ENCODE data around the gene ITGB4. TPM values are rescaled to one million over a fixed set of nuclear protein-coding genes. Genes with fewer than 3 reads are reported as not detected.
A peak's percentile ranks its signal among the peaks of the same experiment; 100 is the strongest.

Gene ITGB4
- total RNA-seq, 1 experiment from 2014 or later: 568 TPM

DNA sequence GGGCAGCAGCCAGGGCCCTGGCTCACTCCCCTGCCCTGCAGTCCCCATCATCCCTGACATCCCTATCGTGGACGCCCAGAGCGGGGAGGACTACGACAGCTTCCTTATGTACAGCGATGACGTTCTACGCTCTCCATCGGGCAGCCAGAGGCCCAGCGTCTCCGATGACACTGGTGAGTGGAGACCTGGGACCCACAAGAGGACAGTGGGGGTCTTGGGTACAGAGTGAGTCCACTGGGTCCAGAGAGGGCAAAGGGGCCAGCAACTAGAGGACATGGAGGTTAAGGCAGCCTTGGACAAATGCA is 31.1 kb downstream of the ITGB4 start:
- no peaks in the 10 kb centered on the region for H3K9me3 ChIP-seq (ENCODE audit: control insufficient read depth in 1 of 2, insufficient read depth in 1 of 2, low read depth in 1 of 2, low read length in 2 of 2)
- BruUV-seq (replicated peaks): no TSS peak
- TF ChIP-seq ZFX (IDR thresholded peaks at IDR 0.05) (no peak), POLR2AphosphoS5 (IDR thresholded peaks at IDR 0.05; ENCODE audit: low read depth, low read length) (peak; percentile 14; the same call in 1 of the 2 replicates)
- TF ChIP-seq, protein P1, sequence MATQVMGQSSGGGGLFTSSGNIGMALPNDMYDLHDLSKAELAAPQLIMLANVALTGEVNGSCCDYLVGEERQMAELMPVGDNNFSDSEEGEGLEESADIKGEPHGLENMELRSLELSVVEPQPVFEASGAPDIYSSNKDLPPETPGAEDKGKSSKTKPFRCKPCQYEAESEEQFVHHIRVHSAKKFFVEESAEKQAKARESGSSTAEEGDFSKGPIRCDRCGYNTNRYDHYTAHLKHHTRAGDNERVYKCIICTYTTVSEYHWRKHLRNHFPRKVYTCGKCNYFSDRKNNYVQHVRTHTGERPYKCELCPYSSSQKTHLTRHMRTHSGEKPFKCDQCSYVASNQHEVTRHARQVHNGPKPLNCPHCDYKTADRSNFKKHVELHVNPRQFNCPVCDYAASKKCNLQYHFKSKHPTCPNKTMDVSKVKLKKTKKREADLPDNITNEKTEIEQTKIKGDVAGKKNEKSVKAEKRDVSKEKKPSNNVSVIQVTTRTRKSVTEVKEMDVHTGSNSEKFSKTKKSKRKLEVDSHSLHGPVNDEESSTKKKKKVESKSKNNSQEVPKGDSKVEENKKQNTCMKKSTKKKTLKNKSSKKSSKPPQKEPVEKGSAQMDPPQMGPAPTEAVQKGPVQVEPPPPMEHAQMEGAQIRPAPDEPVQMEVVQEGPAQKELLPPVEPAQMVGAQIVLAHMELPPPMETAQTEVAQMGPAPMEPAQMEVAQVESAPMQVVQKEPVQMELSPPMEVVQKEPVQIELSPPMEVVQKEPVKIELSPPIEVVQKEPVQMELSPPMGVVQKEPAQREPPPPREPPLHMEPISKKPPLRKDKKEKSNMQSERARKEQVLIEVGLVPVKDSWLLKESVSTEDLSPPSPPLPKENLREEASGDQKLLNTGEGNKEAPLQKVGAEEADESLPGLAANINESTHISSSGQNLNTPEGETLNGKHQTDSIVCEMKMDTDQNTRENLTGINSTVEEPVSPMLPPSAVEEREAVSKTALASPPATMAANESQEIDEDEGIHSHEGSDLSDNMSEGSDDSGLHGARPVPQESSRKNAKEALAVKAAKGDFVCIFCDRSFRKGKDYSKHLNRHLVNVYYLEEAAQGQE (IDR thresholded peaks at IDR 0.05; ENCODE audit: low read depth): no peak
- TF ChIP-seq, protein P2, sequence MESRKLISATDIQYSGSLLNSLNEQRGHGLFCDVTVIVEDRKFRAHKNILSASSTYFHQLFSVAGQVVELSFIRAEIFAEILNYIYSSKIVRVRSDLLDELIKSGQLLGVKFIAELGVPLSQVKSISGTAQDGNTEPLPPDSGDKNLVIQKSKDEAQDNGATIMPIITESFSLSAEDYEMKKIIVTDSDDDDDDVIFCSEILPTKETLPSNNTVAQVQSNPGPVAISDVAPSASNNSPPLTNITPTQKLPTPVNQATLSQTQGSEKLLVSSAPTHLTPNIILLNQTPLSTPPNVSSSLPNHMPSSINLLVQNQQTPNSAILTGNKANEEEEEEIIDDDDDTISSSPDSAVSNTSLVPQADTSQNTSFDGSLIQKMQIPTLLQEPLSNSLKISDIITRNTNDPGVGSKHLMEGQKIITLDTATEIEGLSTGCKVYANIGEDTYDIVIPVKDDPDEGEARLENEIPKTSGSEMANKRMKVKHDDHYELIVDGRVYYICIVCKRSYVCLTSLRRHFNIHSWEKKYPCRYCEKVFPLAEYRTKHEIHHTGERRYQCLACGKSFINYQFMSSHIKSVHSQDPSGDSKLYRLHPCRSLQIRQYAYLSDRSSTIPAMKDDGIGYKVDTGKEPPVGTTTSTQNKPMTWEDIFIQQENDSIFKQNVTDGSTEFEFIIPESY (IDR thresholded peaks at IDR 0.05; ENCODE audit: extremely low read depth, insufficient replicate concordance, low read length): no peak
- no peak overlapping the region for H2AFZ ChIP-seq (ENCODE audit: low read depth, low read length, poor library complexity, severe bottlenecking)
- H3K9ac ChIP-seq (ENCODE audit: low read length): no peak overlapping the region
- ChIA-PET RAD21 (ENCODE audit: low non-redundant PET in 1 of 2, low total read pairs in 2 of 2, uncharacterized antibody in 2 of 2, unreplicated experiment in 2 of 2) (no interaction called here), CTCF (interaction anchor here (1.5 to 1.8 kb wide), 2 partner anchors 14 to 73 kb away, joined by 3 to 4 read pairs; no protein-coding TSS in a partner anchor), POLR2A (no interaction called here)
- H3K4me3 ChIP-seq (replicated peaks in 1 of 2; ENCODE audit: low read depth in 1 of 2, low read length in 2 of 2): no peak overlapping the region
- intact Hi-C loops (cut with micrococcal nuclease): loop anchor here (10.0 kb wide), 1 partner anchor 328 kb away; no protein-coding TSS in a partner anchor
- no peak for DNase-seq (ENCODE audit: low read depth, low spot score)
- ATAC-seq: no peak
- no peaks in the 10 kb centered on the region for H3K9me2 ChIP-seq (ENCODE audit: insufficient read depth)
- H3K4me2 ChIP-seq (ENCODE audit: low read length): no peak overlapping the region
- no peak overlapping the region for H3K27ac ChIP-seq (ENCODE audit: low read depth, low read length)
- H3K4me1 ChIP-seq (ENCODE audit: control insufficient read depth in 1 of 2, insufficient read depth in 2 of 2, low read length in 2 of 2): peaks cover 0 to 3% of the 10 kb centered on the region in 2 experiments; a peak in 1 of 4 replicates
- H3K27me3 ChIP-seq (ENCODE audit: insufficient read depth, low read length): no peaks in the 10 kb centered on the region
- H3K36me3 ChIP-seq (ENCODE audit: control insufficient read depth in 1 of 2, insufficient read depth in 2 of 2, low read length in 2 of 2): peaks cover 35 to 85% of the 10 kb centered on the region in 2 experiments
- no peaks in the 10 kb centered on the region; the same call in 1 of the 2 replicates for H4K20me1 ChIP-seq (ENCODE audit: insufficient read depth)
- H3K79me2 ChIP-seq (ENCODE audit: insufficient read depth, low read length): no peaks in the 10 kb centered on the region; the same call in 1 of the 2 replicates
